ENCODE data around the gene SMOC1.

GRCh38 chr14:69845050-69845581, 34.1 kb upstream of the SMOC1 start:
- TF ChIP-seq, protein P1, sequence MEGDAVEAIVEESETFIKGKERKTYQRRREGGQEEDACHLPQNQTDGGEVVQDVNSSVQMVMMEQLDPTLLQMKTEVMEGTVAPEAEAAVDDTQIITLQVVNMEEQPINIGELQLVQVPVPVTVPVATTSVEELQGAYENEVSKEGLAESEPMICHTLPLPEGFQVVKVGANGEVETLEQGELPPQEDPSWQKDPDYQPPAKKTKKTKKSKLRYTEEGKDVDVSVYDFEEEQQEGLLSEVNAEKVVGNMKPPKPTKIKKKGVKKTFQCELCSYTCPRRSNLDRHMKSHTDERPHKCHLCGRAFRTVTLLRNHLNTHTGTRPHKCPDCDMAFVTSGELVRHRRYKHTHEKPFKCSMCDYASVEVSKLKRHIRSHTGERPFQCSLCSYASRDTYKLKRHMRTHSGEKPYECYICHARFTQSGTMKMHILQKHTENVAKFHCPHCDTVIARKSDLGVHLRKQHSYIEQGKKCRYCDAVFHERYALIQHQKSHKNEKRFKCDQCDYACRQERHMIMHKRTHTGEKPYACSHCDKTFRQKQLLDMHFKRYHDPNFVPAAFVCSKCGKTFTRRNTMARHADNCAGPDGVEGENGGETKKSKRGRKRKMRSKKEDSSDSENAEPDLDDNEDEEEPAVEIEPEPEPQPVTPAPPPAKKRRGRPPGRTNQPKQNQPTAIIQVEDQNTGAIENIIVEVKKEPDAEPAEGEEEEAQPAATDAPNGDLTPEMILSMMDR (IDR thresholded peaks at IDR 0.05; ENCODE audit: low read depth, low read length), result no peak
- TF ChIP-seq EZH2phosphoT487 (IDR thresholded peaks at IDR 0.05; ENCODE audit: low read depth), result no peak
